ENCODE results near the gene SLIT3.

SLIT3 gene

GRCh38 chr5:168908207-168908606 is 392.7 kb downstream of the SLIT3 start:
- no peak for DNase-seq

GRCh38 chr5:168903061-168903460 is 397.9 kb downstream of the SLIT3 start:
- no peak for DNase-seq

- DNase-seq, result no peak
Observed at GRCh38 chr5:168899673-168900072, 401.3 kb downstream of the SLIT3 start.

- DNase-seq, result no peak
Observed at GRCh38 chr5:168899264-168899663, 401.7 kb downstream of the SLIT3 start.

GRCh38 chr5:168898247-168898911 is 402.6 kb downstream of the SLIT3 start:
- no peak for DNase-seq

- no peak for DNase-seq
Observed at GRCh38 chr5:168897387-168898122, 403.4 kb downstream of the SLIT3 start.

- DNase-seq, result no peak
Observed at GRCh38 chr5:168895295-168896071, 405.5 kb downstream of the SLIT3 start.

GRCh38 chr5:168893283-168893682 is 407.7 kb downstream of the SLIT3 start:
- DNase-seq, result no peak

GRCh38 chr5:168892618-168893186 is 408.2 kb downstream of the SLIT3 start:
- no peak for DNase-seq

GRCh38 chr5:168890816-168891812 is 409.8 kb downstream of the SLIT3 start:
- no peak for DNase-seq

GRCh38 chr5:168889039-168889438 is 411.9 kb downstream of the SLIT3 start:
- DNase-seq, result no peak

GRCh38 chr5:168887931-168888330 is 413.0 kb downstream of the SLIT3 start:
- no peak for DNase-seq

- no peak for DNase-seq
Observed at GRCh38 chr5:168886157-168886556, 414.8 kb downstream of the SLIT3 start.

GRCh38 chr5:168885324-168886120 is 415.4 kb downstream of the SLIT3 start:
- no peak for DNase-seq

GRCh38 chr5:168883991-168884390 is 416.9 kb downstream of the SLIT3 start:
- DNase-seq, result no peak

- no peak for DNase-seq
Observed at GRCh38 chr5:168883281-168883741, 417.6 kb downstream of the SLIT3 start.

GRCh38 chr5:168882283-168882682 is 418.7 kb downstream of the SLIT3 start:
- no peak for DNase-seq

GRCh38 chr5:168881427-168882149 is 419.4 kb downstream of the SLIT3 start:
- no peak for DNase-seq

GRCh38 chr5:168879929-168880328 is 421.0 kb downstream of the SLIT3 start:
- DNase-seq, result no peak

- no peak for DNase-seq
Observed at GRCh38 chr5:168879331-168879730, 421.6 kb downstream of the SLIT3 start.
